Epithelial cell of prostate (primary cell): Measurements from ENCODE around the gene GSK3A.

Source experiments
- DNase-seq: peaks from one replicate; pipeline ENCODE4 v3.0.0-alpha.2; 2011; ENCODE audit warnings: low read depth, low spot score
- H3K27ac ChIP-seq: fragments of 450-650 bp; 2 replicates; pipeline ENCODE4 v1.5.1; 2017; ENCODE audit warnings: mild to moderate bottlenecking

Gene GSK3A

GRCh38 chr19:42207767-42208271 lies 34.6 kb downstream of the GSK3A start:
- H3K27ac ChIP-seq: peak overlapping the region; percentile 92
- peak; percentile 45 for DNase-seq

GRCh38 chr19:42206871-42207755 lies 35.3 kb downstream of the GSK3A start:
- peak; percentile 41 for DNase-seq
- H3K27ac ChIP-seq: peak overlapping the region; percentile 92

- H3K27ac ChIP-seq: peak overlapping the region; percentile 12
- no peak for DNase-seq
These were observed 37.7 kb downstream of the GSK3A start for GRCh38 chr19:42204664-42205063.

- peak overlapping the region; percentile 12 for H3K27ac ChIP-seq
- DNase-seq: no peak
These were observed 38.7 kb downstream of the GSK3A start for GRCh38 chr19:42203700-42204099.

GRCh38 chr19:42202290-42202880 lies 40.0 kb downstream of the GSK3A start:
- no peak overlapping the region for H3K27ac ChIP-seq
- DNase-seq: no peak

GRCh38 chr19:42201489-42202289 lies 40.7 kb downstream of the GSK3A start:
- peak overlapping the region; percentile 89 for H3K27ac ChIP-seq
- no peak for DNase-seq

- peak overlapping the region; percentile 89 for H3K27ac ChIP-seq
- no peak for DNase-seq
These were observed 42.2 kb downstream of the GSK3A start for GRCh38 chr19:42200116-42200715.

- H3K27ac ChIP-seq: peak overlapping the region; percentile 89
- no peak for DNase-seq
These were observed 42.8 kb downstream of the GSK3A start for GRCh38 chr19:42199440-42200115.

- H3K27ac ChIP-seq: peak overlapping the region; percentile 89
- no peak for DNase-seq
These were observed 43.5 kb downstream of the GSK3A start for GRCh38 chr19:42198676-42199439.

GRCh38 chr19:42197375-42197817 lies 45.0 kb downstream of the GSK3A start:
- H3K27ac ChIP-seq: peak overlapping the region; percentile 1
- DNase-seq: no peak

GRCh38 chr19:42196011-42197001 lies 46.1 kb downstream of the GSK3A start:
- no peak overlapping the region for H3K27ac ChIP-seq
- DNase-seq: no peak

- DNase-seq: no peak
- peak overlapping the region; percentile 1 for H3K27ac ChIP-seq
These were observed 48.7 kb downstream of the GSK3A start for GRCh38 chr19:42193706-42194105.

- no peak for DNase-seq
- H3K27ac ChIP-seq: peak overlapping the region; percentile 1
These were observed 49.1 kb downstream of the GSK3A start for GRCh38 chr19:42193294-42193693.

- peak overlapping the region; percentile 75 for H3K27ac ChIP-seq
- DNase-seq: peak; percentile 98
These were observed 50.5 kb downstream of the GSK3A start for GRCh38 chr19:42191855-42192254.

GRCh38 chr19:42191330-42191729 lies 51.1 kb downstream of the GSK3A start:
- no peak for DNase-seq
- H3K27ac ChIP-seq: peak overlapping the region; percentile 75

GRCh38 chr19:42189133-42189532 lies 53.3 kb downstream of the GSK3A start:
- no peak for DNase-seq
- H3K27ac ChIP-seq: no peak overlapping the region

GRCh38 chr19:42188665-42189064 lies 53.7 kb downstream of the GSK3A start:
- H3K27ac ChIP-seq: no peak overlapping the region
- DNase-seq: no peak

- no peak overlapping the region for H3K27ac ChIP-seq
- DNase-seq: no peak
These were observed 57.1 kb downstream of the GSK3A start for GRCh38 chr19:42185277-42185676.
